Rectal smooth muscle tissue (tissue), 1 donor: ENCODE results near the gene SMPD2.
A peak's percentile ranks its signal among the peaks of the same experiment; 100 is the strongest.

Experiments
- H3K27ac ChIP-seq: one replicate; pipeline ENCODE4 v1.7.0; 2013; ENCODE audit warnings: low read depth, low read length, inconsistent platforms
- H3K27me3 ChIP-seq: one replicate; pipeline ENCODE4 v1.7.0; 2013; ENCODE audit warnings: low read length; ENCODE audit not compliant: control insufficient read depth, insufficient read depth
- H3K36me3 ChIP-seq: one replicate; pipeline ENCODE4 v1.7.0; 2013; ENCODE audit warnings: low read length; ENCODE audit not compliant: control insufficient read depth, insufficient read depth
- H3K4me1 ChIP-seq: one replicate; pipeline ENCODE4 v1.7.0; 2013; ENCODE audit warnings: low read length; ENCODE audit not compliant: control insufficient read depth, insufficient read depth
- H3K4me3 ChIP-seq: one replicate; pipeline ENCODE4 v1.7.0; 2013; ENCODE audit warnings: low read length
- H3K9ac ChIP-seq: one replicate; pipeline ENCODE4 v1.7.0; 2013; ENCODE audit warnings: low read length

SMPD2 gene

GRCh38 chr6:109472132-109472995 is 31.8 kb downstream of the SMPD2 start:
- H3K27ac ChIP-seq = no peak overlapping the region

DNA sequence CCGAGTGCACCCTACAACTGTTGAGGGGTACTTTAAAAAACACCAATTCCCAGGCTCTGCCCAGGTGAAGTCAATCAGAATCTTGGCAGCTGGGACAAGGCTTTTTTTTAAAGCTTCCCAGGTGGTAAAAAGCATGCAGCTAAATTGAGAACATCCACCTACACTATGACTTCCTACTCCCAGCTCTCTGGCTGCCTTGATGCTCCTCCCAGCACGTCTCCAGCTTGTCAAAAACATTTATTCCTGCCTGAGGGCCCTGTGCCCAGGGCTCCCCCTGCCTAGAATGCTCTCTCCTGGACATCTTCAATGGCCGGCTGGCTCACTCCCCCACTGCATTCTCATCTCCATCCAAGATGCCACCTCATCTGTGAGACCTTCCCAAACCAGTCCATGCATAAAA is 32.6 kb downstream of the SMPD2 start:
- peaks cover 29% of the 10 kb centered on the region for H3K36me3 ChIP-seq
- H3K27ac ChIP-seq = no peak overlapping the region

More at GRCh38 chr6:109472132-109472995, 31.8 kb downstream of the SMPD2 start:
- Histone ChIP-seq H3K27me3 (no peaks in the 10 kb centered on the region), H3K4me3 (no peak overlapping the region), H3K36me3 (peaks cover 29% of the 10 kb centered on the region), H3K9ac (no peak overlapping the region), H3K4me1 (no peaks in the 10 kb centered on the region)

DNA sequence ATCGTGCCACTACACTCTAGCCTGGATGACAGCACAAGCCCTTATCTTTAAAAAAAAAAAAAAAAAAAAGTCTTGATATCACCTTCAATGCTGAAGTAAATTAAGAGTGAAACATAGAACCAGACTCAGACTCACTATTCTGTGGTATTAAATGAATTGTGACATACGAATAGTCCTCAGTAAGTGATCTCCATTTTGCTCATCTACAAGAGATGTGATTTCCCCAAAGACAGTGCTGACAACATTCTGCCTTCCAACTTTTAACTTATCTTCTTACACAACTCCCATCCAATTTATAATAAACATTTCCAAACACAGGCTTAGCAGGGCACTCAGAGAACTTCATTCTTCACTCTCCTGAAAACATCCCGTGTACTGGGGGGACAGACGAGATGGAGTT is 34.5 kb downstream of the SMPD2 start:
- Histone ChIP-seq H3K27me3 (no peaks in the 10 kb centered on the region), H3K36me3 (peaks cover 24% of the 10 kb centered on the region), H3K4me3 (no peak overlapping the region), H3K4me1 (no peaks in the 10 kb centered on the region), H3K27ac (no peak overlapping the region), H3K9ac (no peak overlapping the region)

More for the DNA sequence above, 32.6 kb downstream of the SMPD2 start:
- Histone ChIP-seq H3K4me3 (no peak overlapping the region), H3K4me1 (no peaks in the 10 kb centered on the region), H3K27me3 (no peaks in the 10 kb centered on the region), H3K9ac (no peak overlapping the region)

- no peak overlapping the region for H3K4me3 ChIP-seq
- H3K27ac ChIP-seq = no peak overlapping the region
- H3K36me3 ChIP-seq = peaks cover 19% of the 10 kb centered on the region
- H3K9ac ChIP-seq = no peak overlapping the region
- H3K4me1 ChIP-seq = no peaks in the 10 kb centered on the region
- H3K27me3 ChIP-seq = no peaks in the 10 kb centered on the region
These were observed 35.1 kb downstream of the SMPD2 start for GRCh38 chr6:109475625-109476024.

- no peak overlapping the region for H3K4me3 ChIP-seq
- no peaks in the 10 kb centered on the region for H3K27me3 ChIP-seq
- H3K4me1 ChIP-seq = peaks cover 5% of the 10 kb centered on the region
- peaks cover 10% of the 10 kb centered on the region for H3K36me3 ChIP-seq
- H3K9ac ChIP-seq = no peak overlapping the region
- no peak overlapping the region for H3K27ac ChIP-seq
These were observed 36.7 kb downstream of the SMPD2 start for GRCh38 chr6:109477184-109477583.

DNA sequence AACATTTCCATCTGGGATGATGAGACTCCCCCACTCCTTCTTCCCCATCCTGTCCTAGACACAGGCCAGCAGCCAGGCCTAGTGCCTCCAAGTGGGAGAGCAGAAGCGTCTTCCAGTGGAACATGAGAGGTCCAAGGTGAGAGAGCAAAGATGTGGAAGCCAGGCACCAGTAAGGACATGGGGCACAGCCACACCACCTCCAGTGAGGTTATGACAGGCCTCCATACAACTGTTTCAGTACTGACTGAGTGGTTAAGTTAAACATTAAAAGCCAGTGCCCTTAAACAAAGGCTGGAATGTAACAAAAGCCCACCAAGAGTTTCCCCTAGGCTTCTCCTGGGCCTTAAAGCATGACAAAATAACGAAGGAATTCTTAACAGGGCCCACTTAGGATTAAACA is 37.2 kb downstream of the SMPD2 start:
- no peak overlapping the region for H3K27ac ChIP-seq
- peaks cover 5% of the 10 kb centered on the region for H3K4me1 ChIP-seq
- H3K36me3 ChIP-seq = peaks cover 6% of the 10 kb centered on the region
- H3K4me3 ChIP-seq = no peak overlapping the region
- no peak overlapping the region for H3K9ac ChIP-seq
- no peaks in the 10 kb centered on the region for H3K27me3 ChIP-seq

- Histone ChIP-seq H3K9ac (no peak overlapping the region), H3K36me3 (peaks cover 6% of the 10 kb centered on the region), H3K4me1 (peaks cover 5% of the 10 kb centered on the region), H3K27ac (no peak overlapping the region), H3K4me3 (no peak overlapping the region), H3K27me3 (no peaks in the 10 kb centered on the region)
These were observed 37.8 kb downstream of the SMPD2 start for GRCh38 chr6:109478222-109478805.

GRCh38 chr6:109478841-109479624 is 38.5 kb downstream of the SMPD2 start:
- Histone ChIP-seq H3K4me3 (no peak overlapping the region), H3K9ac (no peak overlapping the region), H3K27ac (no peak overlapping the region), H3K27me3 (no peaks in the 10 kb centered on the region), H3K36me3 (peaks cover 6% of the 10 kb centered on the region), H3K4me1 (peaks cover 5% of the 10 kb centered on the region)

DNA sequence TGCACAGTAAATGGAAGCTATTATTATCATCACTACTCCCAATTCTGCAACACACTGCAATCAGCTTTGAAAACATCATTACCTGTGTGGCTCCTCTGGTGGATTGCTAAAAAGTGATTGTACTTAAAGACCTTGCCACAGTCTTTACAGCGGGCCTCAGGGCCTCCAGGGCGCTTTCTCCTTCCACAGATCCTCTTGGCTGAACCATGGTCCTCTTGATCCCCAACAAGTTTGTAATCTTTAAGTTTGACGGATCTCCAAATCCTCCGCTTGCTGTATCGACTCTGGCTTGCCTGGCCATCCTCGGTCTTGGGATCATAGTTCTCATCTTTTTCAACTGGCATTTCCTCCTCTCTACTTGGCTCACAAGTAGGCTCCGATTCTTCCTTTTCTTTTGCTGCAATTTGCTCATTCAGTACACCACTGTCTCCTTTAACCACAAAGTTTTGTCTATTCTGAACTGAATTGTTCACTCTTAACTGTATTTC is 40.5 kb downstream of the SMPD2 start:
- peaks cover 3% of the 10 kb centered on the region for H3K36me3 ChIP-seq
- H3K27me3 ChIP-seq = no peaks in the 10 kb centered on the region
- H3K9ac ChIP-seq = no peak overlapping the region
- H3K27ac ChIP-seq = no peak overlapping the region
- no peak overlapping the region for H3K4me3 ChIP-seq
- peaks cover 5% of the 10 kb centered on the region for H3K4me1 ChIP-seq

DNA sequence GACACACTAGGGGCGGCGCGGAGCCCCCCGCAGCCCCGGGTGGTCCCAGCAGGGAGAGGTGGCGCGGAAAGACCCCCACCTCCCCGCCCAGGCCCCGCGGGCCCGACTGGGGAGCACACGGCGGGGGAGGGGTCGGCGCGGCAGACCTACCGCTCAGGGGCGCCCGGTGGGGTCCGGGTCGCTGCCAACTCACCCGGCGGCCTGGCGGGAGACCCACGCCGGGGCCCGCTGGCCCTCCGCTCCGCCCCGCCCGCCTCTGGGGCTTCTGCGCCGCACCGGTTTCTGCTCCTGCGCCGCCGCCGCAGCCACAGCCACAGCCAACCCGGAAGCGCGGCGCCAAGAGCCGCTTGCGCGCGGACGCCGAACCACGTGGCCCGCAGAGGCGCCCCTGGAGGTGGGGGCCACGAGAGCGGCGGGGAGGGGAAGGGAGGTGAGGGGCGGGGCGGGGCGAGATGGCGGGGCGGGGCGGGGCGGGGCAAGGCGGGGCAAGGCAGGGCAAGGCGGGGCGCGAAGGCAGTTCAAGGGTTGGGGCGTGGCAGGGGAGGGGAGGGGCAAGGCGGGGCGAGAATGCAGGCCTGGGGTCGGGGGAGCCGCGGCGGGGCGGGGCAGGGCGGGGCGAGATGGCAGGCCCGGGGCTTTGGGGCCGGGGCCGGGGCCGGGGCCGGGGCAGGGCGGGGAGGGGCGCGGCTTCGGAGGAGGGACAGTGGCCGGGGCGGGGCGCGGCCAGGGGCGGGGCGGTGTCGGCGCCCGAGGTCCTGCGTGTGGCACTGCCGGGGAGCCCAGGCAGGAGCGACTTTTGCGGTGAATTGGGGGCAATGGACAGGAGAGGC is 42.6 kb downstream of the SMPD2 start, which contains the start of gene ZBTB24:
Gene ZBTB24, minus strand, starts transcription at position 315 of the 830 bp plus-strand sequence. CDS start 1,193 bp downstream, outside the sequence.
- peak within 1 kb of the TSS; percentile 93 for H3K4me3 ChIP-seq
- no peaks in the 10 kb centered on the region for H3K27me3 ChIP-seq
- peaks cover 5% of the 10 kb centered on the region for H3K4me1 ChIP-seq
- H3K27ac ChIP-seq = peak within 1 kb of the TSS; percentile 55
- peaks cover 3% of the 10 kb centered on the region for H3K36me3 ChIP-seq
- H3K9ac ChIP-seq = peak within 1 kb of the TSS; percentile 51

DNA sequence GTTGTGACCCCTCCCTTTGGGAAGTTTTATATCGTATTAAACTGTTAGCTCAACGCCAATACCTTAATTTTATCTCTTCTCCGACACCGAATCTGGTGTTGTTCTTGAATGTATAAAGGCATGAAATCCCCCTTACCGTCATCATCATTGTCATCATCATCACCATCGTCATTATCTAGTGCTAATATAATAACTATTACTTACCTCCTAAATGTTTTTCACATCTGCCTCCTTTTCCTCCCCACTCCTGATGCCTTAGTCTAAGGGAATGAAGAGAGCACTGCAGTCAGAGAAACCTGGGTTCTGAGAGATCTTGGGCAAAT is 43.2 kb downstream of the SMPD2 start:
- H3K9ac ChIP-seq = no peak overlapping the region
- H3K27ac ChIP-seq = peak overlapping the region; percentile 48
- H3K4me1 ChIP-seq = peaks cover 5% of the 10 kb centered on the region
- peaks cover 3% of the 10 kb centered on the region for H3K36me3 ChIP-seq
- peak overlapping the region; percentile 67 for H3K4me3 ChIP-seq
- no peaks in the 10 kb centered on the region for H3K27me3 ChIP-seq
